GM06990 (cell line): ENCODE measurements around the gene SLC5A12.

ENCODE experiments used
- DNase-seq: peaks from one replicate; pipeline ENCODE4 v3.0.0-alpha.2; 2011; ENCODE audit not compliant: insufficient read length; ENCODE audit errors: extremely low read depth
- H3K27me3 ChIP-seq: replicated peaks from 2 replicates; pipeline ENCODE4 v1.6.0; 2011; ENCODE audit warnings: low read length; ENCODE audit not compliant: control insufficient read depth, insufficient read depth
- H3K36me3 ChIP-seq: 2 replicates; pipeline ENCODE4 v1.5.1; 2011; ENCODE audit warnings: low read length; ENCODE audit not compliant: control insufficient read depth, insufficient read depth
- H3K4me3 ChIP-seq: replicated peaks from 2 replicates; pipeline ENCODE4 v1.5.1; 2011; ENCODE audit warnings: low read depth, mild to moderate bottlenecking, control low read depth, low read length
- TF ChIP-seq, protein P1 (sequence below): IDR thresholded peaks from 2 replicates; pipeline ENCODE4 v1.5.1; 2011; ENCODE audit warnings: low read length, control low read depth, mild to moderate bottlenecking, inconsistent platforms; ENCODE audit not compliant: insufficient read depth, poor library complexity, severe bottlenecking

Gene SLC5A12

DNA sequence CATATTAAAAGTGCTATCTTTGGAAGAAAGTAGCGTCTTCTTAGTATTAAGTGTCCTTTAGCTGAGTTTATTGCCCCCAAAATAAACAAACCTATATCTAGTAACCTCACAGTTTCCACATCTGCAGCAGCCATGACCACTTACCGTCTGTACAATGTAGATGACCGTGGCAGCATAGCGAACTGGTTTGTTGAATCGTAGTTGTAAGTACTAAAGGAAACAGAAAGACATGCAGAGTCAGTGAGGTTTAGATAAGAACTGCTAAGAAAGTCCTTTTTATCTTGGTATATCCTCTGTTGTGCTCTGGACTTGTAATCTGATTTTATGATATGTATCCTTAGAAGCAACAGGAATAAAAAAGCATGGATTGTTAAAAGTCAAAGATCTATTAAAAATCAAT is 9.4 kb downstream of the SLC5A12 start:
- Histone ChIP-seq H3K27me3 (no peaks in the 10 kb centered on the region), H3K36me3 (no peaks in the 10 kb centered on the region), H3K4me3 (no peak overlapping the region)
- TF ChIP-seq, protein P1, sequence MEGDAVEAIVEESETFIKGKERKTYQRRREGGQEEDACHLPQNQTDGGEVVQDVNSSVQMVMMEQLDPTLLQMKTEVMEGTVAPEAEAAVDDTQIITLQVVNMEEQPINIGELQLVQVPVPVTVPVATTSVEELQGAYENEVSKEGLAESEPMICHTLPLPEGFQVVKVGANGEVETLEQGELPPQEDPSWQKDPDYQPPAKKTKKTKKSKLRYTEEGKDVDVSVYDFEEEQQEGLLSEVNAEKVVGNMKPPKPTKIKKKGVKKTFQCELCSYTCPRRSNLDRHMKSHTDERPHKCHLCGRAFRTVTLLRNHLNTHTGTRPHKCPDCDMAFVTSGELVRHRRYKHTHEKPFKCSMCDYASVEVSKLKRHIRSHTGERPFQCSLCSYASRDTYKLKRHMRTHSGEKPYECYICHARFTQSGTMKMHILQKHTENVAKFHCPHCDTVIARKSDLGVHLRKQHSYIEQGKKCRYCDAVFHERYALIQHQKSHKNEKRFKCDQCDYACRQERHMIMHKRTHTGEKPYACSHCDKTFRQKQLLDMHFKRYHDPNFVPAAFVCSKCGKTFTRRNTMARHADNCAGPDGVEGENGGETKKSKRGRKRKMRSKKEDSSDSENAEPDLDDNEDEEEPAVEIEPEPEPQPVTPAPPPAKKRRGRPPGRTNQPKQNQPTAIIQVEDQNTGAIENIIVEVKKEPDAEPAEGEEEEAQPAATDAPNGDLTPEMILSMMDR: no peak
- DNase-seq: no peak

DNA sequence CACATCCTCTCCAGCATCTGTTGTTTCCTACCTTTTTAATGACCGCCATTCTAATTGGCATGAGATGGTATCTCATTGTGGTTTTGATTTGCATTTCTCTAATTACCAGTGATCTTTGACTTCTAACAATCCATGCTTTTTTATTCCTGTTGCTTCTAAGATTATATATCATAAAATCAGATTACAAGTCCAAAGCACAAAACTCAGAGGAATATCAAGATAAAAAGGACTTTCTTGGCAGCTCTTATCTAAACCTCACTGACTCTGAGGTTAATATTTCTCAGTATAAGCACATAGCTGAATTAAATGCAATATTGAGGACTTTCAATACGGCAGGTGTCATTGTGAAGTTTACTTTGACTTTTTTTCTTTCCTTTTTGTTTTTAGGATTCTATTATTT is 11.4 kb downstream of the SLC5A12 start:
- TF ChIP-seq, protein P1: no peak
- no peaks in the 10 kb centered on the region for H3K36me3 ChIP-seq
- H3K4me3 ChIP-seq: no peak overlapping the region
- no peak for DNase-seq
- no peaks in the 10 kb centered on the region for H3K27me3 ChIP-seq

DNA sequence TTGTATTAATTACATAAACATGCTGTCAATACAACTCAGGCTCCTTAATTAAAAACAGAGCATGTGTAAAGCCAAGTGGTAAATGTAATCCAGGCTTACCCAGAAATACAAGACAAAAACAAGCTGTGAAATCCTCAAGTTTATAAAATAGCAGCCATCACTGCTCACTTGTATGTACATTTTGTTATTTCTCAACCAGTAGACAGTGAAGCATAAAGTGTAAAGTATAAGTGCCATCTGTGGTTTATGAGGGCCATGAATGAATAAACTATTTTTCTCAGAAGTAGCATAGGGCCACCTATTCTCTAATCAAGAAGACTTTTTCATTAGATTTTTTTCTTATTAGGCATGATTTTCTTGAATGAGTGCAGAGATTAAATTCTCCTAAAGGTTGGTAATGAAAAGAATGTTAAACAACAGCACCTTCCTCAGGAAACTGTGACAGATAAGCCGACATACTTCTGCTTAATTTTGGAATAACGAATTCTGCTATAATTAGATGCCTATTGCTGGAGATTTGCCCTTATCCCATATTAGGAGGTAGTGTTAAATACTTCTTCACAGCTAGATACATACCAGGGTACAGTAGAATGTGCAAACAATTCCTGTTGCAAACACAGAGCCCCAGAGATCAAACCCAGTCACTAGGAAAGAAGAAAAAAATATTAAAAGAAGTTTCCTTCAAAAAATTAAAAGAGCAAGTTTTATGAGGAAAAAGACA is 13.0 kb downstream of the SLC5A12 start:
- Histone ChIP-seq H3K4me3 (no peak overlapping the region), H3K27me3 (no peaks in the 10 kb centered on the region), H3K36me3 (no peaks in the 10 kb centered on the region)
- TF ChIP-seq, protein P1: no peak
- DNase-seq: no peak

DNA sequence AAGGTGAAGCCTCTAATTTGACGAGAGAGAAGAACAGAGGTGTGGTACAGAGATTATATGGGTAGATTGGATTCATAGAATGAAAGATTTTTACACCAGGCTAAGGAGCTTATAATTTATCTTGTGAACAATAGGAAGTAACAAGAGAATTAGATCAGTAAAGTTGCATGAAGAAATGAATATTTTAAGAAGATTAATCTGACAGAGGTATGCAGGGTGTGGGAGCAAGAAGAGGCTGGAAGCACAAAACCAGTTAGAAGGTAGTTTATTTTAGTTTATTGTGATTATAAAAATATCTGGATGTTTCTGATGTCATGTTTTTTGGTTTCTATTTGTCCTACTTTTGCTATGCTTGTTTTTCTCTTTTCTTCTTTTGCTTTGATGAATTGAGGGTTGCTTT is 15.7 kb downstream of the SLC5A12 start:
- no peak overlapping the region for H3K4me3 ChIP-seq
- TF ChIP-seq, protein P1: no peak
- no peaks in the 10 kb centered on the region for H3K36me3 ChIP-seq
- no peak for DNase-seq
- H3K27me3 ChIP-seq: no peaks in the 10 kb centered on the region

DNA sequence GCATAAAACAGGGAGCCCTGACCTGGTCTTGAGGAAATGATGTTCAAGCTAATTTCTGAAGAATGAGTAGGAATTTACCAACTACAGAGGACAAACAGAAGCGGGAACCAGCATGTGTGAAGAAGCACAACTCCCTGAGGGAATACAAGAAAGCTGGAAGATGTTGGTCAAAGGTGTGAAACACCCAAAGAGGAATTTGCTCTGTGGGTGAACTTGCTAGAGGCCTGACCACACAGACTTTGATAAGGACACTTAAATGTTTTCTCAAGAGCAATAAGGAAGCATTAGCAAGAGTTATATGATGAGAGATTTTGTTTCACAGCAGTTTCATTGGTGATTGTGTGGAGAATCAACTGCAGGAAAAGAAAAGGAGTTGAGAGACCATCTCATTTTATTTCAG is 17.6 kb downstream of the SLC5A12 start:
- H3K36me3 ChIP-seq: no peaks in the 10 kb centered on the region
- no peak for DNase-seq

More for the DNA sequence above, 17.6 kb downstream of the SLC5A12 start:
- Histone ChIP-seq H3K27me3 (no peaks in the 10 kb centered on the region), H3K4me3 (no peak overlapping the region)
- TF ChIP-seq, protein P1: no peak
